Esophagus muscularis mucosa (tissue), 4 donors: Measurements from ENCODE around the gene RWDD1. TPM values are rescaled to one million over a fixed set of nuclear protein-coding genes. Genes with fewer than 3 reads are reported as not detected.

Experiments used
- DNase-seq: peaks from one replicate; pipeline ENCODE4 v3.0.0-alpha.2; 2017; ENCODE audit errors: extremely low spot score
- H3K27ac ChIP-seq, 4 donors: fragments of 200-600 bp; sonication (generic); replicated peaks in 1 of 4; 1 replicate in 3 of 4; 2 replicates in 1 of 4; pipeline ENCODE4 v1.5.1; 2016 to 2019; ENCODE audit warnings: mild to moderate bottlenecking in 1 of 4
- H3K27me3 ChIP-seq, 4 donors: fragments of 200-600 bp; sonication (generic); one replicate each; pipeline versions ENCODE4 v1.5.1 to v1.6.0; 2016 to 2019
- H3K36me3 ChIP-seq, 4 donors: fragments of 200-600 bp; sonication (generic); one replicate each; pipeline ENCODE4 v1.5.1; 2016 to 2019
- H3K4me1 ChIP-seq, 4 donors: fragments of 200-600 bp; sonication (generic); one replicate each; pipeline ENCODE4 v1.5.1; 2016 to 2019
- H3K4me3 ChIP-seq, 4 donors: fragments of 200-600 bp; sonication (generic); 1 replicate in 2 of 4; 2 replicates in 2 of 4; pipeline ENCODE4 v1.5.1; 2016 to 2019; ENCODE audit warnings: mild to moderate bottlenecking in 4 of 4, moderate library complexity in 1 of 4
- H3K9me3 ChIP-seq, 4 donors: fragments of 200-600 bp; sonication (generic); 1 replicate in 3 of 4; 2 replicates in 1 of 4; pipeline ENCODE4 v1.5.1; 2016 to 2019
- EP300 ChIP-seq: sonication (generic); formaldehyde crosslinking; IDR thresholded peaks from one replicate; pipeline ENCODE4 v1.6.1; 2017; ENCODE audit warnings: antibody characterized with exemption
- POLR2A ChIP-seq: fragments of 450-650 bp; IDR thresholded peaks from one replicate; pipeline ENCODE4 v1.6.1; 2017; ENCODE audit warnings: antibody characterized with exemption, moderate library complexity, mild to moderate bottlenecking, low read depth
- POLR2AphosphoS5 ChIP-seq, 2 donors: sonication (generic); formaldehyde crosslinking; IDR thresholded peaks; one replicate each; pipeline ENCODE4 v1.6.1; 2017; ENCODE audit warnings: antibody characterized with exemption in 2 of 2
- WGBS: methylation state at CpG from one replicate; pipeline ENCODE4 v1.1.5; 2018; 5-methylcytosine and 5-hydroxymethylcytosine counted together
- intact Hi-C: fragments of 100-400 bp; cut with DNase I; formaldehyde crosslinking; loops from one replicate; pipeline ENCODE4 v1.15.1; 2023
- total RNA-seq, 4 donors: library from RNA; depleted of rRNA; stranded (reverse); fragments of >200 nt; gene quantifications; one replicate each; pipeline versions ENCODE4 v1.1.0 to v1.2.1, GENCODE V29; 2016
- TF ChIP-seq, protein P1 (sequence below), 3 experiments: fragments of 200-600 bp in 2 of 3; fragments of 450-650 bp in 1 of 3; sonication (generic) in 2 of 3; IDR thresholded peaks; one replicate each; pipeline ENCODE4 v1.5.1; 2017 to 2019; ENCODE audit warnings: antibody characterized with exemption in 3 of 3, mild to moderate bottlenecking in 2 of 3, moderate library complexity in 1 of 3

Gene RWDD1
- total RNA-seq, 4 donors from 2014 or later = 44.1 to 76.4 (median 53.3) TPM

DNA sequence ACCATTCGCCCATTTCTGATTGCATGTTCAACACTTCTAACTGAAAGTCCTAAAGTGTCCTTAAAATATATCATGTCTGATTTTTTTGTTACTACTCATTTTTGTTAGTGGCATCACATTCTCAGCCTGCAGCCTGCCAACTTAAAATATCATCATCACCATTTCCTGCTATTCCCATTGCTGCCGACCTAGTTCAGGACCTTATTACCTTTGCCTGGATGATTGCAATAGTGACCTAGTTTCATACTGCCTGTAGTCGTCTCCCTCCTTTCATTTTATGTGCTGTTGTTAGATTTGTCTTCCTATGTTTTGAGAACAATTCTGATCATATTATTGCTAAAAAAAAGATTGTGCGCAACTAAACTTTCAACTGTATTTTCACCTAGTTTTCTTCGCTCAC, 6.2 kb downstream of the RWDD1 start:
- no peak overlapping the region for H3K4me3 ChIP-seq
- no peak for DNase-seq
- TF ChIP-seq, protein P1, sequence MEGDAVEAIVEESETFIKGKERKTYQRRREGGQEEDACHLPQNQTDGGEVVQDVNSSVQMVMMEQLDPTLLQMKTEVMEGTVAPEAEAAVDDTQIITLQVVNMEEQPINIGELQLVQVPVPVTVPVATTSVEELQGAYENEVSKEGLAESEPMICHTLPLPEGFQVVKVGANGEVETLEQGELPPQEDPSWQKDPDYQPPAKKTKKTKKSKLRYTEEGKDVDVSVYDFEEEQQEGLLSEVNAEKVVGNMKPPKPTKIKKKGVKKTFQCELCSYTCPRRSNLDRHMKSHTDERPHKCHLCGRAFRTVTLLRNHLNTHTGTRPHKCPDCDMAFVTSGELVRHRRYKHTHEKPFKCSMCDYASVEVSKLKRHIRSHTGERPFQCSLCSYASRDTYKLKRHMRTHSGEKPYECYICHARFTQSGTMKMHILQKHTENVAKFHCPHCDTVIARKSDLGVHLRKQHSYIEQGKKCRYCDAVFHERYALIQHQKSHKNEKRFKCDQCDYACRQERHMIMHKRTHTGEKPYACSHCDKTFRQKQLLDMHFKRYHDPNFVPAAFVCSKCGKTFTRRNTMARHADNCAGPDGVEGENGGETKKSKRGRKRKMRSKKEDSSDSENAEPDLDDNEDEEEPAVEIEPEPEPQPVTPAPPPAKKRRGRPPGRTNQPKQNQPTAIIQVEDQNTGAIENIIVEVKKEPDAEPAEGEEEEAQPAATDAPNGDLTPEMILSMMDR (IDR thresholded peaks at IDR 0.05) = no peak
- no peak for TF ChIP-seq POLR2AphosphoS5 (IDR thresholded peaks at IDR 0.05)
- TF ChIP-seq POLR2A = no peak
- TF ChIP-seq EP300 = no peak
- peaks cover 0 to 45% (median 22%) of the 10 kb centered on the region in 4 donors for H3K36me3 ChIP-seq
- WGBS = 86% methylated on average over 5 of the region's 5 CpGs
- H3K27me3 ChIP-seq = no peaks in the 10 kb centered on the region
- no peaks in the 10 kb centered on the region for H3K9me3 ChIP-seq
- intact Hi-C loops = no loop called here
- H3K27ac ChIP-seq = no peak overlapping the region
- H3K4me1 ChIP-seq = peaks cover 17 to 43% (median 34%) of the 10 kb centered on the region in 4 donors

DNA sequence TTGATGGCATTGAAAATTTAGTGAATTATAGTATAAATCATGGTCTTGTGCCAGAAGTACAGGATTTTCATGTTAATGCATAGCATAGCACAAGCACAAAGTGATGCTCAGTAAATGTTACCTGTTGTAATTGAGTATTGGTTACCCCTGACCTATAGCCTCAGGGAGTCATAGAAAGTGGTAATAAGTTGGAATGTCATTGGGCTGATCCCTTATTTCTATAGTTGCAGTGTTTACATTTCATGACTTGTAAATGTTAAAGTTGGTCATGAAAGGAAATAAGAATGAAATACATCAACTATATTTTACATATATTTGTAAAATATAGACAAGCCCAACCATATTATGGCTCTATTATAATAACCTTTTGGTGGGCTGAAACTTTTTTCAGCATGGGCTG, 7.0 kb downstream of the RWDD1 start:
- H3K27ac ChIP-seq = no peak overlapping the region
- H3K4me1 ChIP-seq = peaks cover 9 to 34% (median 26%) of the 10 kb centered on the region in 4 donors
- DNase-seq = no peak
- H3K27me3 ChIP-seq = no peaks in the 10 kb centered on the region
- H3K9me3 ChIP-seq = no peaks in the 10 kb centered on the region
- TF ChIP-seq, protein P1 (IDR thresholded peaks at IDR 0.05) = no peak
- TF ChIP-seq POLR2A (no peak), POLR2AphosphoS5 (IDR thresholded peaks at IDR 0.05) (no peak), EP300 (no peak)
- intact Hi-C loops = no loop called here
- peaks cover 0 to 45% (median 27%) of the 10 kb centered on the region in 4 donors for H3K36me3 ChIP-seq
- H3K4me3 ChIP-seq = no peak overlapping the region

DNA sequence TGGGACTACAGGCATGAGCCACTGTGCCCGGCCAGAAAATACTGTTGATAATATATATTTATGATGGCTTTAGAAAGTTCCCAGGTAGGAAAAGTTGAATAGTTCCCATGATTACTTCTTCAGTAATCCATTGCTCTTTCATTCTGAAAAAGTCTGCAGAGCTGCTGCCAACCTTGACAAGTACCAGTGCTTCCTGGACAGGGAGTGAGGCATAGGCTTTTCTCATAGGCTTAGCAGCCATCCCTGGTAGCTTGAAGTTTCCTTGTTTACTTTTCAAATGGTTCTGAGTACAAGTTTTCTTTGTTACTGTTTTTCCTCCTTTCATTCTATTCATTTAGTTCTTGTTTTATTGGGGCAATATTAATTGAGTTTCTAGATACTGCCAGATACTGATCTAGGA, 7.8 kb downstream of the RWDD1 start:
- WGBS = 100% methylated on average over 1 of the region's 1 CpG
- Histone ChIP-seq H3K36me3 (peaks cover 0 to 52% (median 31%) of the 10 kb centered on the region in 4 donors), H3K4me1 (peaks cover under 1 to 26% (median 18%) of the 10 kb centered on the region in 4 donors), H3K27ac (no peak overlapping the region), H3K27me3 (no peaks in the 10 kb centered on the region), H3K4me3 (no peak overlapping the region), H3K9me3 (no peaks in the 10 kb centered on the region)
- TF ChIP-seq, protein P1 (IDR thresholded peaks at IDR 0.05) = no peak
- TF ChIP-seq POLR2AphosphoS5 (IDR thresholded peaks at IDR 0.05) (no peak), EP300 (no peak), POLR2A (no peak)
- intact Hi-C loops = no loop called here
- DNase-seq = no peak

DNA sequence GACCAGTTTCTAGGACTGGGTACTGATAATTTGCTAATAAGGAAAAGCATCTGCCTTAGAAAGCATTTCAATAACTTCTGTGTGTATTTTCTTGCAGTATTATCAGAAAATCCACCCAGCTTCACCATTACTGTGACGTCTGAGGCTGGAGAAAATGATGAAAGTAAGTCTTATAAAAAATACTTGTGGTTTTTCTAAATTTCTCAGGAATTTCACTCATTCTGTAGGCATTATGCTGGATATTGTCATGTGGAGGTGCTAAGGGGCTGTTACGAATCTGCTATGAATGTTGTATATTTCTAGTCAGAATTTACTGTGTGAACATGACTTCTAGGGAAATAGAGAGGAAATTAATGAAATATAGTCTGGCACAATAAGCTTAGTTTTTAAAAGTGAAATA, 8.9 kb downstream of the RWDD1 start:
- Histone ChIP-seq H3K27ac (no peak overlapping the region), H3K9me3 (no peaks in the 10 kb centered on the region), H3K4me3 (no peak overlapping the region), H3K36me3 (peaks cover 4 to 57% (median 31%) of the 10 kb centered on the region in 4 donors), H3K4me1 (peaks cover 0 to 20% (median 14%) of the 10 kb centered on the region in 4 donors), H3K27me3 (no peaks in the 10 kb centered on the region)
- WGBS = 74% methylated on average over 2 of the region's 2 CpGs
- intact Hi-C loops = no loop called here
- no peak for DNase-seq
- TF ChIP-seq EP300 = no peak
- TF ChIP-seq POLR2A = no peak
- no peak for TF ChIP-seq POLR2AphosphoS5 (IDR thresholded peaks at IDR 0.05)
- TF ChIP-seq, protein P1 (IDR thresholded peaks at IDR 0.05) = no peak

DNA sequence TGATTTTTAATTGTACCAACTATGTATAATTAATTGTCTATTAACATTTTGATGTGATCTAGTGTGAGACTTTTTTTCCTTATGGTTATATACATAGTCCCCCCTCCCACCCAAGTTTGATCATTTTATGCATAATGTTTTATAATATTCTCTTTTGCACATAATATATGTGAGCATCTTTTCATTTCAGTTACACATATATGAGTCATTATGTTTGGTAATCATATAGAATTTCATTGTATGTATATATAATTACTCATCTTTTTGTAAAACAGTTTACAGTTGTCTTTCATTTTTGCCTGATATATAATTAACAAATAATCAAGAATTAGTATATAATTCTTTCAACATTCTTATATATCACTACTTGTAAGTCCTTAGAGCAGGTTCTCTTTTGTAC, 15.0 kb downstream of the RWDD1 start:
- no peak for DNase-seq
- intact Hi-C loops = no loop called here
- Histone ChIP-seq H3K4me3 (no peak overlapping the region), H3K36me3 (peaks cover 19 to 74% (median 44%) of the 10 kb centered on the region in 4 donors), H3K27me3 (no peaks in the 10 kb centered on the region), H3K4me1 (no peaks in the 10 kb centered on the region), H3K9me3 (no peaks in the 10 kb centered on the region), H3K27ac (no peak overlapping the region)
- TF ChIP-seq POLR2A (no peak), POLR2AphosphoS5 (IDR thresholded peaks at IDR 0.05) (no peak), EP300 (no peak)
- TF ChIP-seq, protein P1 (IDR thresholded peaks at IDR 0.05) = no peak
